Activated T-cell treated with anti-CD3 and anti-CD28 coated beads for 4 hours (primary cell): ENCODE data around the gene RASD1.

Experiments
- DNase-seq: peaks from one replicate; pipeline ENCODE4 v3.0.0-alpha.2; 2020

Gene RASD1

GRCh38 chr17:17526369-17526768, 30.2 kb upstream of the RASD1 start:
- DNase-seq = no peak

- DNase-seq = no peak
Measured at GRCh38 chr17:17525956-17526355, 29.8 kb upstream of the RASD1 start.

DNA sequence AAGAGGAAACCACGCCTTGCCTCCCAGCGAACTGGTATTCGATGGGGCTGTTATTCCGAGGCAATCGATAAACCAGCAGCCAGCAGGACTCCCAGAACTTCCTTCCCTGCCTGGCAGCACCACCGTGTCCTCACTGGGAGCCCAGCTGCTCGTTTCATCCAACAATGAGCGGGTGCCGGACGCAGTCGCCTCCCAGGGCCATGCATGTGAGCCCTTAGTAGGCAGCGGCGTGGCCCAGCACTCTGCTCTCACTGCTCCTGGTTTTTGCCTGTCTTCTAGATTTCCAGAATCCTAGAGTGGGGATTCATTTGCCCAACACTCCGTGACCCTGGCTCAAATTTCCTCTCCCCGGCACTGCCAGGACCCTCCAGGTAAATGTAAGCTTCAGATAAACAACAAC, 29.1 kb upstream of the RASD1 start:
- no peak for DNase-seq

DNA sequence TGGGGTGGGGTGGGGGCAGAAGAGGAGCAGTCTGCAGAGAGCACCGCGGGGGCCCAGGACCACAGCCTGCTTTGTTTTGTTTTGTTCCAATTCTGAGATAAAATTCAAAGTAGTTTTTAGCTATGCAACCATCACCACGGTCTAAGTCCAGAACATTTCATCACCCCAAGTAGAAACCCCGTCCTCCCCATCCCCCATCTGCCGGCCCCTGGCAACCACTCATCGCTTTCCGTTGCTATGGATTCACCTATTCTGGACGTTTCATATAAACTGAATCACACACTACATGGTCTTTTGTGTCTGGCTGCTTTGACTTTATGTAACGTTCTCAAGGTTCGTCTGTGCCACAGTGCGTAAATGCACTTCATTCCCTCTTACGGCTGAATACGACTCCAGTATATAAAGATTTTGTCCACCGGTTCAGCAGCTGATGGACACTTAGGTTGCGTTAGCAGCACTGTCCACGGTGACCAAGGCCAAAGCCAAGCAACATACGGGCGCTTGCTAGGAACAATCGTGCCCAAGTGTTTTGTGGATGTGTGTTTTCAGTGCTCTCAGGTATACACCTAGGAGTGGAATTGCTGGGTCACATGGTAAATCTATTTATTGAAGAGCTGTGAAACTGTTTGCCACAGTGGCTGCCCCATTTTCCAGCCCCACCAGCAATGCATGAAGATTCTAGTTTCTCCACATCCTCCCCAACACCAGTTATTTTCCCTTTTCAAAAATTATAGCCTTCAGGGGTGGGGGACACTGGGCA, 27.7 kb upstream of the RASD1 start:
- no peak for DNase-seq

DNA sequence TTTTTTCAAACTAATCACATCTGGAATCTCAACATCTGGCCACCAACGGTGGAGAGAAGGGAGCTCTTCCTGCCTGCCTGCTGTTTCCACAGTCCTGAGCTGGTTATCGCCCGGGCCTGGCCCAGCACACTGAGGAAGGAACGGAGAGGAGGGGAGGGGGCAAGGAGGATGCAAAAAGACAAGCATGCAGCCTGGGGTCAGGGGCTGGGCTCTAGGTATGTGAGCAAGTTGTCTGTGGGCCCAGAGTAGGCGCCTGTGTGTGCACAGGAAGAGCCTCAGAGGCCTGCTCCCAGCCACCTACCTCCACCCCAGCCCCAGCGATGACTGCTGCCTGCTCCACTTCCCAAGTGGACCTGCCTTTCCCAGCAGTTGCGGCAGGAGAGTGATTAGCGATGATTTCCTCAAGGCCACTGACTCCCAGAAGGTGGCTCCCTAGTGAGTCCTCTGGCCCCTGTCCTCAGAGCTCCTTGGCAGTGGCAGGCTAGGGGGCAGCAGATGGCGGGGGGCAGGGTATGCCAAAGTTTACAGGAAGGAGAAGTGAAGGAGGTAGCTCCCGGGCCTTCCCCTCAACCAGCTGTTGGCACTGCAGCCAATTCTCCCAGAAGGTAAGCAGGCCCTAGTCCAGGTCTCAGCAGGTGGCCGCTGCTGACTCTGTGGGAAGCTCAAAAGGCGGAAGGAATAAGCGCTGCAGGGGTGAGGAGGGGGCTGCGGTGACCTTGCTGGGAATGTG, 27.0 kb upstream of the RASD1 start:
- no peak for DNase-seq

DNA sequence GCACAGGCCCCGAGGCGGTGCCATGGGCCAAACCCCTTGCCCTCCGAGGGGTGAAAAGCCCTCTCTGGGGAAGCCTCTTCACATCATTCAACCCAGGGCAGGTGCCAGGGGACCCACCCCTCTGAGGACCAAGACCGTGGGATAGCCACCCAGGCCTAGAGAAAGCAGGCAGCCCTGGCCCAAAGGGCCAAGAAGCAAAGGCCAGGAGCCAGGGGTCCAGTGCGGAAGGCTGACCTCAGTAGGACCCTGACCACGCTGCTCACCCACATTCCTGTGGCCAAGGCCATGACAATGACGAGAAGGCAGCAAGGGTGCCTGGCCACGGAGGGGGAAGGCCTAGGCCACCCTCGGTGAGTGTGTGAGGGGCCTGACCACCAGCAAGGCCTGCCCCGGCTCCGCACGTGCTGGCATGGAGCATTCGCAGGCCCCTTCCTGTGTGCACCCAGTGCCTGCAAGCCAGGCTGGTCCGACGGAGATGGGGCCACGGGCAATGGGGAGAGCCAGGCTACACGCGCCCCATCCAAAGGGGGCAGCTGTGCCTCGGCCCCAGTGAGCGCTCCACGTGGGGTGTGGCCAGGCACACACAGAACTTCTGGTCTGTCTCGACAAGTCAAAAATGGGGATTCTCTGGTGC, 24.5 kb upstream of the RASD1 start:
- no peak for DNase-seq

- no peak for DNase-seq
Measured at GRCh38 chr17:17519886-17520285, 23.7 kb upstream of the RASD1 start.

- DNase-seq = no peak
Measured at GRCh38 chr17:17518951-17519350, 22.8 kb upstream of the RASD1 start.

GRCh38 chr17:17518014-17518413, 21.8 kb upstream of the RASD1 start:
- no peak for DNase-seq

- DNase-seq = no peak
Measured at GRCh38 chr17:17516941-17517720, 20.9 kb upstream of the RASD1 start.

GRCh38 chr17:17515934-17516930, 20.0 kb upstream of the RASD1 start:
- no peak for DNase-seq

- no peak for DNase-seq
Measured at GRCh38 chr17:17514993-17515933, 19.1 kb upstream of the RASD1 start.

DNA sequence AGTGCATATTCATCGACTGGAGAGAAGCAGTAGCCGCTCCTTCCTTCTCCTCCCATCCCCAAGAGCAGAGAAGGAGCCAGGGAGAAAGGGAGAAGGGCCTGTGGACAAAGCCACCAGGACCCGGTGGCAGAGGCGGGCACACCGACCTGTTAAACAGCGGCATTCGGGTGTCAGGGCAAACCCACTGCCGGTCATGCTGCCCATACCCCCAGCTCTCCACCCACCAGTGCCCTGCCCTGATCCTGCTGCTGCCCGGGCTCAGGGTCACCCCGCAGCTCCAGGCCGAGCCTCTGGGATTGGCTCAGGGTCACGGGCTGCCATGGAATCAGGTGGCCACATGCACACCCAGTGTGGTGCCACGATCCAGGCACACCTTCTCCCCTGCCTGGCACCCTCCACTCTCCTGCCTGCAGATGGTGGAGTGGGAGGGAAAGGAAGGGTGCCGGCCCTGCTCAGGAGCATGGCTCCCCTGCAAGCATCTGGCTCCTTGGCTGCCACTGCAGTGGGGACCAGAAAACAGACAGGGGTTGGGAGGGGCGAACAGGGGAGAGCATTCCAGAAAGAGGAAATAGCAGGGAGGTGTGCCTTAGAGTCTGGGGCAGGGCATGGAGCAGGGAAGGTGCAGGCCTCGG, 18.3 kb upstream of the RASD1 start:
- DNase-seq = no peak

- DNase-seq = no peak
Measured at GRCh38 chr17:17513626-17514025, 17.4 kb upstream of the RASD1 start.

DNA sequence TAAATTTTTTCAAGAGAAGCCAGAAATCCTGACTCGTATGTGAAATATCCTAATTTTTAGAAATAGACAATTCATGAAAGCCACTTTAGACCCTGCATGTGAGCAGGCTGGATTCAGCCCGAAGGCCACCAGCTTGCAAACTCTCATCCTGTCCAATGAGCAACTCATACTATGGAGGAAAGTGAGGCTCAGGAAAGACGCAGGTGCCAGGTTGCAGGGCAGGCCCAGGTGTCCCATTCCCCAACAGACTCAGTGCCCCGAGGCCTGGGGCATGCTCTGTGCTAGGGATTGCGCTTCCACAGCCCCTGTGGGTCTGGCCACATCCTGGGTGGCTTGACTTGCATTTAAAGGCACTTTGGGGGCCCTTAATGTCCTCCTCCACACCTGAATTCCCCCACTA, 16.7 kb upstream of the RASD1 start:
- no peak for DNase-seq

GRCh38 chr17:17511881-17512858, 16.0 kb upstream of the RASD1 start:
- DNase-seq = no peak

DNA sequence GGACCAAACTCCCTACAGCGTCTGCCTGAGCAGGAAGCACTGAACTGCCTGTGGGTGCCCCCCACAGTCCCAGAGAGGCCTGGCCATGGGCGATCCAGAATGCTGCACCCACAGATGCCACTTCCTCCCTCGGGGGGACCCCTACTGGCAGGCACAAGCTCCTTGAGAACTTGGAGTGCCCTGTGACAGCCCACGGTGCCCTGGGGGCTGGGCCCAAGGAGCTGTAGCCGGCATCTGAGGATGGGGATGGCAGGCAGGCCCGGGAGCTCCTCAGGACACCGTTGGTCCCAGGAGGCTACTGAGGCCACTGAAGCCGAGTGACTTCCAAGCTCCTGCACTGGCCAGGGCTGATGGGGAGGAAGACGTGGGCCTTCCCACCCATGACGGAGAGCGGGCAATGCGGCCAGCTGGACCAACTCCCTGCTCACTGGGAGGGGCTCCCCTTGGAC, 15.1 kb upstream of the RASD1 start:
- DNase-seq = no peak

DNA sequence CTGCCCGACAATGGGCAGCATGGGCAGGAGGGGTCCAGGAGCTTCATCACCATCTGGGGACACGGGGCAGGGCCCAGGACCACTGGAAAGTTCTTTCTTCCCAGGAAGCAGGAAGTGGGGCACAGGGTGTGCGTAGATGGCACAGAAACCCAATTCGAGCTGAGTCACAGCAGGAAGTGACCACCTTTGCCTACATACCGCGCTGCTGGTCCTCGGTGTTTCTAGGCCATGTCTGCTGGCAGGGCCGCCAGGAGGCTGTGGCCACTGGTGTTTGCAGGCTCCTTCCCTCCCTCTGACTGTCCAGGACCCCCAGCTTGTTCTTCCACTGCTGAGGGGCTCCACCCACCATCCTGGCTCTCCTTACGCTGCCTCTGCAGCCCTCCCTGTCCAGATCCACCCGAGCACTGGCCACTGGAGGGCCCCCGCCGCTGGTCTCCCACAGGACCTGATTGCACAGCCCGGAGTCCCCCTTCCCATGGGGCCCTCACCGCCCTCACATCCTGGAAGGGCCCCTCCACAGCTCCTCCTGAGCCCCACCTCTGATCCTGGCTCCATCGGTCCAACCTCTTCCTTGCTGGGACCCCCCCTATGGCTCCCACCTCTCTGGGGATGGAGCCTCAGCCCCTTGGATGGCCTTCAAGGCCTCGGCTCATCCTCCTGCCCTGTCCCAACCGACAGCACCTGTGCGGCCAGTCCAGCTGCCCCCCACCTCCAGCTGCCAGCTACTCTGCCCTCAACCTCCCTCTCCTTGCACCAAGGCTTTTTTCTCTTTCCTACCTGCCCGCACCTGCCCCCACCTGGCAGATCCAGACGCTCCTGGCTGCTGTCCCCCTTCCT, 14.5 kb upstream of the RASD1 start:
- no peak for DNase-seq
